Right renal cortex interstitium (tissue), 3 donors: ENCODE data around the gene CACNG6. TPM values are rescaled to one million over a fixed set of nuclear protein-coding genes. Genes with fewer than 3 reads are reported as not detected.
"Not testable (repeated sequence)": the region's sequence is repeated elsewhere in the genome, so short reads cannot be mapped to it uniquely, and the experiment has no call there.

Experiments used
- DNase-seq, 3 donors: peaks; one replicate each; pipeline ENCODE4 v3.0.0-alpha.2; 2013; ENCODE audit warnings: low read depth in 3 of 3, low spot score in 2 of 3
- polyA plus RNA-seq, 3 donors: library from polyadenylated mRNA; unstranded; fragments of 120-200 nt; gene quantifications; one replicate each; pipeline ENCODE4 v1.2.1, GENCODE V29; 2013; ENCODE audit not compliant: insufficient read length in 3 of 3

Gene CACNG6
- polyA plus RNA-seq, 3 donors = 0.44 to 0.74 (median 0.71) TPM

GRCh38 chr19:54035215-54036178 is 44.1 kb downstream of the CACNG6 start:
- no peak for DNase-seq

- not testable (repeated sequence) for DNase-seq
These were observed 45.1 kb downstream of the CACNG6 start for GRCh38 chr19:54036542-54036941.

- DNase-seq = no peak
These were observed 48.6 kb downstream of the CACNG6 start for GRCh38 chr19:54040003-54040402.

- DNase-seq = no peak
These were observed 50.7 kb downstream of the CACNG6 start for GRCh38 chr19:54041969-54042606.

GRCh38 chr19:54042989-54043388 is 51.6 kb downstream of the CACNG6 start:
- DNase-seq = no peak

- DNase-seq = no peak
These were observed 54.3 kb downstream of the CACNG6 start for GRCh38 chr19:54045771-54046170.

- DNase-seq = no peak
These were observed 56.2 kb downstream of the CACNG6 start for GRCh38 chr19:54047616-54048015.

Other genes starting within 250 kb of the CACNG6 start
- under 1 TPM; 0.10 to 0.26 (median 0.25) TPM for gene NLRP12, start 167.3 kb upstream of the CACNG6 start, polyA plus RNA-seq
- gene MYADM, start 123.8 kb upstream of the CACNG6 start, polyA plus RNA-seq = 10 to 100 TPM; 61.0 to 67.8 (median 67.8) TPM
- under 1 TPM; 0.21 to 0.47 (median 0.24) TPM for gene PRKCG, start 109.4 kb upstream of the CACNG6 start, polyA plus RNA-seq
- under 1 TPM; 0.50 to 0.89 (median 0.68) TPM for gene CACNG7, start 82.4 kb upstream of the CACNG6 start, polyA plus RNA-seq
- gene CACNG8, start 28.7 kb upstream of the CACNG6 start, polyA plus RNA-seq = under 1 TPM; 0.17 to 0.21 (median 0.20) TPM
- gene VSTM1, start 72.3 kb downstream of the CACNG6 start, polyA plus RNA-seq = under 1 TPM in 2 of 3 donors, not detected in 1; 0.23 to 0.42 TPM
- gene TARM1, start 89.7 kb downstream of the CACNG6 start, polyA plus RNA-seq = not detected
- under 1 TPM; 0.11 to 0.20 (median 0.18) TPM for gene OSCAR, start 109.2 kb downstream of the CACNG6 start, polyA plus RNA-seq
- 100 to 1,000 TPM in 1 of 3 donors, 10 to 100 TPM in 2; 87.3 to 113 (median 96.6) TPM for gene NDUFA3, start 111.2 kb downstream of the CACNG6 start, polyA plus RNA-seq
- 10 to 100 TPM; 11.9 to 13.8 (median 12.3) TPM for gene TFPT, start 124.0 kb downstream of the CACNG6 start, polyA plus RNA-seq
- gene PRPF31, start 124.1 kb downstream of the CACNG6 start, polyA plus RNA-seq = 10 to 100 TPM; 70.4 to 75.2 (median 72.5) TPM
- 10 to 100 TPM; 64.7 to 74.7 (median 70.8) TPM for gene CNOT3, start 146.1 kb downstream of the CACNG6 start, polyA plus RNA-seq
- 1 to 10 TPM; 7.3 to 7.6 (median 7.6) TPM for gene LENG1, start 168.1 kb downstream of the CACNG6 start, polyA plus RNA-seq
- gene TMC4, start 181.5 kb downstream of the CACNG6 start, polyA plus RNA-seq = 10 to 100 TPM; 23.0 to 33.2 (median 25.3) TPM
- 10 to 100 TPM; 44.6 to 60.5 (median 54.0) TPM for gene MBOAT7, start 197.9 kb downstream of the CACNG6 start, polyA plus RNA-seq
- gene TSEN34, start 199.7 kb downstream of the CACNG6 start, polyA plus RNA-seq = 10 to 100 TPM; 41.3 to 49.2 (median 42.1) TPM
- 1,000 to 10,000 TPM; 1,272 to 1,378 (median 1,292) TPM for gene RPS9, start 209.2 kb downstream of the CACNG6 start, polyA plus RNA-seq
- gene LILRB3, start 231.4 kb downstream of the CACNG6 start, polyA plus RNA-seq = 1 to 10 TPM in 1 of 3 donors, under 1 TPM in 2; 0.74 to 1.1 (median 1.00) TPM